Sigmoid colon (tissue), 7 donors: ENCODE results near the gene CALHM4. TPM values are rescaled to one million over a fixed set of nuclear protein-coding genes. Genes with fewer than 3 reads are reported as not detected.
A peak's percentile ranks its signal among the peaks of the same experiment; 100 is the strongest.

ENCODE experiments used
- DNase-seq: peaks from one replicate; pipeline ENCODE4 v3.0.0-alpha.2; 2019
- H3K27ac ChIP-seq, 4 donors: fragments of 200-600 bp; sonication (generic); one replicate each; pipeline ENCODE4 v1.5.1; 2016 to 2019; ENCODE audit warnings: mild to moderate bottlenecking in 1 of 4
- H3K27me3 ChIP-seq, 3 donors: fragments of 200-600 bp; sonication (generic); one replicate each; pipeline ENCODE4 v1.5.1; 2019; ENCODE audit warnings: mild to moderate bottlenecking in 1 of 3
- H3K36me3 ChIP-seq, 4 donors: fragments of 200-600 bp; sonication (generic); one replicate each; pipeline ENCODE4 v1.5.1; 2016 to 2019
- H3K4me1 ChIP-seq, 4 donors: fragments of 200-600 bp; sonication (generic); one replicate each; pipeline ENCODE4 v1.5.1; 2017 to 2019
- H3K4me3 ChIP-seq, 4 donors: fragments of 200-600 bp; sonication (generic); one replicate each; pipeline ENCODE4 v1.5.1; 2017 to 2019; ENCODE audit warnings: mild to moderate bottlenecking in 2 of 4, moderate library complexity in 1 of 4
- H3K9me3 ChIP-seq, 4 donors: fragments of 200-600 bp in 3 of 4; sonication (generic) in 3 of 4; one replicate each; pipeline versions ENCODE4 v1.5.1 to v1.6.1; 2013 to 2019
- CTCF ChIP-seq, 4 experiments: fragments of 450-650 bp in 3 of 4; fragments of 200-600 bp in 1 of 4; IDR thresholded peaks; one replicate each; pipeline ENCODE4 v1.5.1; 2016 to 2019; ENCODE audit warnings: antibody characterized with exemption in 4 of 4, mild to moderate bottlenecking in 3 of 4, moderate library complexity in 2 of 4
- EP300 ChIP-seq, 4 donors: sonication (generic); formaldehyde crosslinking; IDR thresholded peaks; one replicate each; pipeline ENCODE4 v1.6.1; 2017; ENCODE audit warnings: antibody characterized with exemption in 4 of 4
- POLR2A ChIP-seq, 2 donors: fragments of 450-650 bp; IDR thresholded peaks; one replicate each; pipeline ENCODE4 v1.6.1; 2016; ENCODE audit warnings: antibody characterized with exemption in 2 of 2, mild to moderate bottlenecking in 2 of 2, moderate library complexity in 2 of 2
- POLR2AphosphoS5 ChIP-seq, 4 donors: sonication (generic); formaldehyde crosslinking; IDR thresholded peaks; one replicate each; pipeline ENCODE4 v1.6.1; 2017; ENCODE audit warnings: antibody characterized with exemption in 4 of 4
- WGBS, 2 donors: extraction: QIAGEN DNeasy Blood & Tissue Kit; methylation state at CpG; one replicate each; pipeline ENCODE4 v1.1.7; 2013; 5-methylcytosine and 5-hydroxymethylcytosine counted together
- intact Hi-C: fragments of 100-400 bp; cut with DNase I; formaldehyde crosslinking; loops from one replicate; pipeline ENCODE4 v1.15.1; 2023
- polyA plus RNA-seq, 3 donors: library from polyadenylated mRNA; stranded (reverse); fragments of 200-250 nt; gene quantifications; one replicate each; pipeline ENCODE4 v1.2.3, GENCODE V29; 2013
- total RNA-seq, 4 donors: library from RNA; depleted of rRNA; stranded (reverse); fragments of >200 nt; gene quantifications; one replicate each; pipeline ENCODE4 v1.1.0, GENCODE V29; 2016
- donor health status: healthy with polysubstance abuse.
- donor health status: Bipolar disorder and iron deficiency.
- donor health status: healthy.

Gene CALHM4
- total and polyA plus RNA-seq, 7 donors, result not detected

- Histone ChIP-seq H3K27ac (no peak overlapping the region), H3K36me3 (no peaks in the 10 kb centered on the region), H3K27me3 (no peaks in the 10 kb centered on the region), H3K9me3 (no peaks in the 10 kb centered on the region), H3K4me1 (peaks cover 0 to 15% (median 8%) of the 10 kb centered on the region in 4 donors), H3K4me3 (no peak overlapping the region)
- intact Hi-C loops, result no loop called here
- WGBS, 2 donors, result 73 to 81% methylated on average over 2 of the region's 2 CpGs
- DNase-seq, result no peak
- TF ChIP-seq POLR2AphosphoS5 (IDR thresholded peaks at IDR 0.05), result no peak
- TF ChIP-seq EP300 (IDR thresholded peaks at IDR 0.05), result no peak
- TF ChIP-seq POLR2A (IDR thresholded peaks at IDR 0.05), result no peak
- no peak for TF ChIP-seq CTCF (IDR thresholded peaks at IDR 0.05)
These were observed 6.6 kb downstream of the CALHM4 start for GRCh38 chr6:116560130-116560529.

GRCh38 chr6:116561377-116562018, 7.9 kb downstream of the CALHM4 start:
- H3K27ac ChIP-seq, result no peak overlapping the region
- 36 to 50% methylated on average over 9 of the region's 9 CpGs for WGBS, 2 donors
- H3K36me3 ChIP-seq, result no peaks in the 10 kb centered on the region
- intact Hi-C loops, result loop anchor here (1.0 kb wide), 1 partner anchor 25 kb away; no protein-coding TSS in a partner anchor
- peaks cover 0 to 18% (median 9%) of the 10 kb centered on the region in 4 donors for H3K4me1 ChIP-seq
- TF ChIP-seq POLR2A (IDR thresholded peaks at IDR 0.05) (no peak), EP300 (IDR thresholded peaks at IDR 0.05) (no peak), POLR2AphosphoS5 (IDR thresholded peaks at IDR 0.05) (no peak), CTCF (IDR thresholded peaks at IDR 0.05) (peak; percentile 63 to 91 (median 80))
- no peaks in the 10 kb centered on the region for H3K27me3 ChIP-seq
- no peaks in the 10 kb centered on the region for H3K9me3 ChIP-seq
- peak; percentile 71 for DNase-seq
- peak overlapping the region in 3 of 4 donors; percentile 21 to 41 (median 33) for H3K4me3 ChIP-seq

GRCh38 chr6:116562019-116562403, 8.5 kb downstream of the CALHM4 start:
- TF ChIP-seq POLR2AphosphoS5 (IDR thresholded peaks at IDR 0.05) (no peak), POLR2A (IDR thresholded peaks at IDR 0.05) (no peak), CTCF (IDR thresholded peaks at IDR 0.05) (no peak), EP300 (IDR thresholded peaks at IDR 0.05) (no peak)
- WGBS, 2 donors, result 94% methylated on average over 4 of the region's 4 CpGs
- Histone ChIP-seq H3K27me3 (no peaks in the 10 kb centered on the region), H3K9me3 (no peaks in the 10 kb centered on the region), H3K4me1 (peaks cover 0 to 18% (median 9%) of the 10 kb centered on the region in 4 donors), H3K27ac (no peak overlapping the region), H3K36me3 (no peaks in the 10 kb centered on the region), H3K4me3 (no peak overlapping the region)
- no peak for DNase-seq
- intact Hi-C loops, result no loop called here

GRCh38 chr6:116562614-116563013, 9.1 kb downstream of the CALHM4 start:
- intact Hi-C loops, result no loop called here
- Histone ChIP-seq H3K27me3 (no peaks in the 10 kb centered on the region), H3K4me1 (peaks cover 0 to 18% (median 9%) of the 10 kb centered on the region in 4 donors), H3K9me3 (no peaks in the 10 kb centered on the region), H3K27ac (no peak overlapping the region), H3K4me3 (no peak overlapping the region), H3K36me3 (no peaks in the 10 kb centered on the region)
- DNase-seq, result no peak
- TF ChIP-seq POLR2A (IDR thresholded peaks at IDR 0.05) (no peak), POLR2AphosphoS5 (IDR thresholded peaks at IDR 0.05) (no peak), EP300 (IDR thresholded peaks at IDR 0.05) (no peak)
- 73 to 90% methylated on average over 3 of the region's 3 CpGs for WGBS, 2 donors

- H3K9me3 ChIP-seq, result no peaks in the 10 kb centered on the region
- peaks cover 0 to 10% (median 7%) of the 10 kb centered on the region in 4 donors for H3K4me1 ChIP-seq
- H3K4me3 ChIP-seq, result no peak overlapping the region
- WGBS, 2 donors, result 93 to 96% methylated on average over 9 of the region's 9 CpGs
- H3K27me3 ChIP-seq, result no peaks in the 10 kb centered on the region
- TF ChIP-seq POLR2AphosphoS5 (IDR thresholded peaks at IDR 0.05) (no peak), EP300 (IDR thresholded peaks at IDR 0.05) (no peak)
- intact Hi-C loops, result no loop called here
- no peak overlapping the region for H3K27ac ChIP-seq
- DNase-seq, result no peak
- H3K36me3 ChIP-seq, result no peaks in the 10 kb centered on the region
These were observed 10.3 kb downstream of the CALHM4 start for GRCh38 chr6:116563830-116564229.
